GM19395 (cell line): ENCODE data around the gene FZD1.

ENCODE experiments used
- ATAC-seq: cut with Tn5 transposase; IDR thresholded peaks from one replicate; pipeline ENCODE4 v1.9.1; 2021; ENCODE audit warnings: mild to moderate bottlenecking, moderate library complexity; ENCODE audit not compliant: unreplicated experiment

The FZD1 gene

GRCh38 chr7:91264924-91265681, 870 bp downstream of the FZD1 start:
- ATAC-seq, result peak; percentile 47

DNA sequence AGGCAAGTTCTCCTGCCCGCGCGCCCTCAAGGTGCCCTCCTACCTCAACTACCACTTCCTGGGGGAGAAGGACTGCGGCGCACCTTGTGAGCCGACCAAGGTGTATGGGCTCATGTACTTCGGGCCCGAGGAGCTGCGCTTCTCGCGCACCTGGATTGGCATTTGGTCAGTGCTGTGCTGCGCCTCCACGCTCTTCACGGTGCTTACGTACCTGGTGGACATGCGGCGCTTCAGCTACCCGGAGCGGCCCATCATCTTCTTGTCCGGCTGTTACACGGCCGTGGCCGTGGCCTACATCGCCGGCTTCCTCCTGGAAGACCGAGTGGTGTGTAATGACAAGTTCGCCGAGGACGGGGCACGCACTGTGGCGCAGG, 1.4 kb downstream of the FZD1 start:
- ATAC-seq, result no peak

DNA sequence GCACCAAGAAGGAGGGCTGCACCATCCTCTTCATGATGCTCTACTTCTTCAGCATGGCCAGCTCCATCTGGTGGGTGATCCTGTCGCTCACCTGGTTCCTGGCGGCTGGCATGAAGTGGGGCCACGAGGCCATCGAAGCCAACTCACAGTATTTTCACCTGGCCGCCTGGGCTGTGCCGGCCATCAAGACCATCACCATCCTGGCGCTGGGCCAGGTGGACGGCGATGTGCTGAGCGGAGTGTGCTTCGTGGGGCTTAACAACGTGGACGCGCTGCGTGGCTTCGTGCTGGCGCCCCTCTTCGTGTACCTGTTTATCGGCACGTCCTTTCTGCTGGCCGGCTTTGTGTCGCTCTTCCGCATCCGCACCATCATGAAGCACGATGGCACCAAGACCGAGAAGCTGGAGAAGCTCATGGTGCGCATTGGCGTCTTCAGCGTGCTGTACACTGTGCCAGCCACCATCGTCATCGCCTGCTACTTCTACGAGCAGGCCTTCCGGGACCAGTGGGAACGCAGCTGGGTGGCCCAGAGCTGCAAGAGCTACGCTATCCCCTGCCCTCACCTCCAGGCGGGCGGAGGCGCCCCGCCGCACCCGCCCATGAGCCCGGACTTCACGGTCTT, 1.9 kb downstream of the FZD1 start:
- no peak for ATAC-seq

DNA sequence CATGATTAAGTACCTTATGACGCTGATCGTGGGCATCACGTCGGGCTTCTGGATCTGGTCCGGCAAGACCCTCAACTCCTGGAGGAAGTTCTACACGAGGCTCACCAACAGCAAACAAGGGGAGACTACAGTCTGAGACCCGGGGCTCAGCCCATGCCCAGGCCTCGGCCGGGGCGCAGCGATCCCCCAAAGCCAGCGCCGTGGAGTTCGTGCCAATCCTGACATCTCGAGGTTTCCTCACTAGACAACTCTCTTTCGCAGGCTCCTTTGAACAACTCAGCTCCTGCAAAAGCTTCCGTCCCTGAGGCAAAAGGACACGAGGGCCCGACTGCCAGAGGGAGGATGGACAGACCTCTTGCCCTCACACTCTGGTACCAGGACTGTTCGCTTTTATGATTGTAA, 2.5 kb downstream of the FZD1 start:
- ATAC-seq, result no peak

- no peak for ATAC-seq
Observed at GRCh38 chr7:91267171-91267955, 3.1 kb downstream of the FZD1 start.

DNA sequence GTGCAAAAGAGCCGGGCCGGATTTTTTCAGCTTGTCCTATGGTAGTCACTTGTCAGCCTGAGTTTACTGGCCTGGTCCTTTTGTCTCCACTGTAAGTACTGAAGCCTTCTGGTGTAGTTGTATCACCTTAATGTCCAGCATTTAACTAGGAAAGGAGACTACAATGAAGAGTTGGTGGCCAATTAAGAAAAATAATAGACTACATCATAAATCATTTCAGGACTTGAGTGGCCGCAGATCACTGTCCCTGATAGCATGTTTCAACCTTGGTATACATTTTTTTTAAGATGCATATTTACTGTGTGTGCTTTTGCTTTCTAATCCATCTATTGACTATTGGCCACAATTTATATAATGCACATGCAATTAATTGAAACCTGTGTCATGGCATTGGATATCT, 6.1 kb downstream of the FZD1 start:
- no peak for ATAC-seq

DNA sequence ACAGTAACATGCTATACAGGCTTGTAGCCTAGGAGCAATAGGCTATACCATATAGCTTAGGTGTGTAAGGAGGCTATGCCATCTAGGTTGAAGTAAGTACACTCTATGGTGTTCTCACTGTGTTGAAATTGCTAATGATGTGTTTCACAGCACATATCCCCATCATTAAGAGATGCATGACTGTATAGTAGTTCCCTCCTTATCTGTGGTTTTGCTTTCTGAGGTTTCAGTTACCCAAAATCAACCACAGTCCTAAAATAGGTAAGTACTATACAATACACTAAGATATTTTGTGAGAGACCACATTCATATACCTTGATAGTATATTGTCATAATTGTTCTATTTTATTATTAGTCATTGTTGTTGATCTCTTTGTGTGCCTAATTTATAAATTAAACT, 12.7 kb downstream of the FZD1 start:
- peak; percentile 92 for ATAC-seq

DNA sequence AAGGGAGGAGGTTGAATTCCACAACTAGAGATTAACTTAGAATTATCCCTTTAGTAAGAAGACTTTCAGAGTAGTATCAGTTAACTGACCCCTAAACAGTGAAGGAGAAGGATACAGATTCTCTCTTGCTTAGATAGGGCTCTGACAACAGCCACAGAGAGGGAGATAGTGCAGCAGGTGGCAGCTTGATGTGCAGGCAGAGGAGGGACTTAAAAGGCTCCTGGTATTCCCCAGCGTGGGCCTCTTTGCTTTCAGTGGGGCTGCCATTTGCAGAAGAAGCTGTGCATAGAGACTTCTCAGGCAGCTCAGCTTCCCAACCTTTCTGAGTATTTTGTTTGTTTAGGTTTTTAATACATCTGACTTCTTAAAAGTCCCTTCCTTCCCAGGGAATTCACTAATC, 16.0 kb downstream of the FZD1 start:
- ATAC-seq, result no peak

- ATAC-seq, result no peak
Observed at GRCh38 chr7:91280604-91281003, 16.4 kb downstream of the FZD1 start.

GRCh38 chr7:91285696-91286355, 21.6 kb downstream of the FZD1 start:
- ATAC-seq, result no peak

GRCh38 chr7:91286432-91286831, 22.2 kb downstream of the FZD1 start:
- no peak for ATAC-seq

GRCh38 chr7:91287371-91288084, 23.3 kb downstream of the FZD1 start:
- ATAC-seq, result no peak

- ATAC-seq, result peak; percentile 67
Observed at GRCh38 chr7:91288208-91288824, 24.1 kb downstream of the FZD1 start.

- ATAC-seq, result no peak
Observed at GRCh38 chr7:91289633-91290254, 25.5 kb downstream of the FZD1 start.

DNA sequence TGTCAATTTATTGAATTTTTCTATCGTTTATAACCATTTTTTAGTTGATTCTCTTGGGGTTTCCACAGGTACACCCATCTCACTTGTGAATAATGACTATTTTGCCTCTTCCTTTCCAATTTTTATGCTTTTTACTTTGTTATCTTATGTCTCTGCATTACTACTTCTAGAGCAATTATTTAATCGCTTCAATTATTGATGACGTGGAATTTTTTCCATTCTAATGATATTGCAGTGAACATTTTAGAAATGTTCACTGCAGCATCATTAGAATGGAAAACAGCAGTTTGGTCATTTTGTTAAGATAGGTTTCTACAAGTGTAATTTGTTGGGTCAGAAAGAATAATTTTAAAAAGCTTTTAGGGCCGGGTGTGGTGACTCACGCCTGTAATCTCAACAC, 27.1 kb downstream of the FZD1 start:
- no peak for ATAC-seq

- ATAC-seq, result no peak
Observed at GRCh38 chr7:91291902-91292301, 27.7 kb downstream of the FZD1 start.

GRCh38 chr7:91292506-91292905, 28.3 kb downstream of the FZD1 start:
- no peak for ATAC-seq

DNA sequence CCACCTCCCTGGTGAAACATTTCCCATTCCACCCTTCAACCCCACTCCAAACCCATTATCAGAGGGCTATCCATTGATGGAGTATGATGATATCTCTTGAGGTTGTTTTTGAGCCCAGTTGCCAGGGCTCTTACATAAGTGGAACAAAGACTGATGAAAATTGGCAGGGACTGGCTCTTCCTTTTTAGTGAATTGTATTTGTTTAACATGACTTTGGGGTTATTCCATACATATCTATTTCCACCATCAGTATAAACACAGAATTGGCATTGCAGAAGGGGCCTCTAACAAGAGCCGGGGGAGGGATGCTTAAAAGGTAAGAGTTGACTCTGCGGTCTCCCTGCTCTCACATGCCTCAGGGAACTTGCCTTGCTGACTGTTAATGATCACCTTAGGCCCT, 28.9 kb downstream of the FZD1 start:
- ATAC-seq, result no peak

GRCh38 chr7:91293840-91294239, 29.6 kb downstream of the FZD1 start:
- ATAC-seq, result no peak

- no peak for ATAC-seq
Observed at GRCh38 chr7:91294639-91295220, 30.5 kb downstream of the FZD1 start.
